IMR-90 (cell line): Measurements from ENCODE around the gene VAV1. TPM values are rescaled to one million over a fixed set of nuclear protein-coding genes. Genes with fewer than 3 reads are reported as not detected.

Experiments used
- ATAC-seq: fragments of 200-7000 bp; cut with Tn5 transposase; 2 replicates; pipeline ENCODE4 v1.9.1; 2020; ENCODE audit warnings: low read depth, mild to moderate bottlenecking, moderate library complexity
- BruUV-seq: library from RNA; stranded (reverse); fragments of 400-500 nt; replicated peaks from 2 replicates; lab custom pipeline; 2021; lab: Mats Ljungman, UMichigan
- CTCF ChIA-PET: fragments of 300-600 bp; formaldehyde crosslinking; extraction: SDS; loops from one replicate; lab custom pipeline; 2021; ENCODE audit warnings: antibody characterized with exemption; lab: Yijun Ruan, JAX
- POLR2A ChIA-PET: fragments of 300-600 bp; sonication (Branson Sonifier 250); formaldehyde crosslinking; loops from one replicate; lab custom pipeline; 2022; ENCODE audit warnings: antibody characterized with exemption; ENCODE audit not compliant: unreplicated experiment; lab: Charles Lee
- DNase-seq: peaks from one replicate; pipeline ENCODE4 v3.0.0; 2013
- H2AFZ ChIP-seq: replicated peaks from 2 replicates; pipeline ENCODE3; 2013; ENCODE audit warnings: low read length, mild to moderate bottlenecking; ENCODE audit not compliant: poor library complexity
- H2AK5ac ChIP-seq: 2 replicates; pipeline ENCODE4 v1.6.1; 2013; ENCODE audit warnings: low read depth, low read length, inconsistent platforms
- H2AK9ac ChIP-seq: replicated peaks from 2 replicates; pipeline ENCODE3; 2013; ENCODE audit warnings: mild to moderate bottlenecking, low read depth, low read length, moderate library complexity; ENCODE audit not compliant: poor library complexity
- H2BK120ac ChIP-seq: 2 replicates; pipeline ENCODE4 v1.6.1; 2013; ENCODE audit warnings: low read depth, low read length, inconsistent platforms
- H2BK15ac ChIP-seq: 3 replicates; pipeline ENCODE4 v1.6.1; 2013; ENCODE audit warnings: low read depth, low read length, inconsistent platforms
- H2BK20ac ChIP-seq: 2 replicates; pipeline ENCODE4 v1.6.1; 2013; ENCODE audit warnings: low read depth, mild to moderate bottlenecking, inconsistent platforms, low read length, moderate library complexity
- H2BK5ac ChIP-seq: 2 replicates; pipeline ENCODE4 v1.6.1; 2013; ENCODE audit warnings: mild to moderate bottlenecking, low read depth, low read length, inconsistent platforms; ENCODE audit not compliant: poor library complexity, severe bottlenecking
- H3K14ac ChIP-seq: replicated peaks from 2 replicates; pipeline ENCODE4 v1.6.1; 2013; ENCODE audit warnings: low read depth, low read length, inconsistent platforms
- H3K18ac ChIP-seq: 2 replicates; pipeline ENCODE4 v1.6.1; 2013; ENCODE audit warnings: low read depth, low read length, control low read depth
- H3K23ac ChIP-seq: 2 replicates; pipeline ENCODE4 v1.6.1; 2013; ENCODE audit warnings: low read depth, low read length, inconsistent platforms
- H3K27ac ChIP-seq: 2 replicates; pipeline ENCODE4 v1.5.1; 2013; ENCODE audit warnings: mild to moderate bottlenecking, control low read depth, low read length; ENCODE audit not compliant: insufficient read depth
- H3K27me3 ChIP-seq: 2 replicates; pipeline ENCODE4 v1.6.1; 2013; ENCODE audit warnings: low read length; ENCODE audit not compliant: control insufficient read depth, insufficient read depth
- H3K36me3 ChIP-seq: 2 replicates; pipeline ENCODE4 v1.6.1; 2013; ENCODE audit warnings: low read length, mixed read lengths; ENCODE audit not compliant: control insufficient read depth, insufficient read depth
- H3K4ac ChIP-seq: 2 replicates; pipeline ENCODE4 v1.6.1; 2013; ENCODE audit warnings: low read depth, low read length, inconsistent platforms
- H3K4me1 ChIP-seq: 2 replicates; pipeline ENCODE4 v1.6.1; 2013; ENCODE audit warnings: low read length, mixed read lengths; ENCODE audit not compliant: control insufficient read depth, insufficient read depth
- H3K4me2 ChIP-seq: 2 replicates; pipeline ENCODE4 v1.6.1; 2013; ENCODE audit warnings: low read depth, mild to moderate bottlenecking, control low read depth, low read length, moderate library complexity
- H3K4me3 ChIP-seq: 2 replicates; pipeline ENCODE4 v1.5.1; 2013; ENCODE audit warnings: low read depth, mild to moderate bottlenecking, control low read depth, low read length, moderate library complexity; ENCODE audit not compliant: insufficient read depth
- H3K56ac ChIP-seq: 2 replicates; pipeline ENCODE4 v1.6.1; 2013; ENCODE audit warnings: low read length, inconsistent platforms; ENCODE audit not compliant: insufficient read depth; ENCODE audit errors: extremely low read depth
- H3K79me1 ChIP-seq, 2 experiments: 2 replicates each; pipeline ENCODE4 v1.6.1; 2013; ENCODE audit warnings: low read length in 2 of 2, inconsistent platforms in 1 of 2, low read depth in 1 of 2
- H3K9ac ChIP-seq: 2 replicates; pipeline ENCODE4 v1.6.1; 2013; ENCODE audit warnings: low read depth, low read length, control low read depth
- H3K9me1 ChIP-seq: 2 replicates; pipeline ENCODE4 v1.6.1; 2013; ENCODE audit warnings: low read length, inconsistent platforms; ENCODE audit not compliant: insufficient read depth
- H3K9me3 ChIP-seq: 2 replicates; pipeline ENCODE4 v1.6.1; 2013; ENCODE audit warnings: low read length; ENCODE audit not compliant: control insufficient read depth, insufficient read depth
- H4K20me1 ChIP-seq: 2 replicates; pipeline ENCODE4 v1.6.1; 2013; ENCODE audit warnings: low read length, inconsistent platforms; ENCODE audit not compliant: insufficient read depth
- H4K5ac ChIP-seq: 2 replicates; pipeline ENCODE4 v1.6.1; 2013; ENCODE audit warnings: mild to moderate bottlenecking, low read depth, low read length, control low read depth
- H4K8ac ChIP-seq, 2 experiments: 2 replicates each; pipeline ENCODE4 v1.6.1; 2013; ENCODE audit warnings: low read depth in 2 of 2, low read length in 2 of 2, control low read depth in 1 of 2, inconsistent platforms in 1 of 2
- H4K91ac ChIP-seq: 2 replicates; pipeline ENCODE4 v1.6.1; 2013; ENCODE audit warnings: low read depth, low read length, inconsistent platforms; ENCODE audit not compliant: insufficient read depth
- RFX5 ChIP-seq: IDR thresholded peaks from 2 replicates; pipeline ENCODE4 v1.8.0; 2012; ENCODE audit warnings: low read depth, mild to moderate bottlenecking, low read length, moderate library complexity
- WGBS, 2 experiments: methylation state at CpG; one replicate each; pipeline versions ENCODE4 v1.1.5 to v1.1.7; 2013; ENCODE audit warnings: missing lambda C conversion rate in 2 of 2; ENCODE audit not compliant: insufficient read length in 1 of 2; ENCODE audit errors: extremely low coverage in 2 of 2; 5-methylcytosine and 5-hydroxymethylcytosine counted together
- dilution Hi-C: fragments of 300-500 bp; cut with HindIII; formaldehyde crosslinking; loops from one replicate; pipeline ENCODE4 v1.14.3; 2018; ENCODE audit warnings: low sequenced_read_pairs; ENCODE audit not compliant: unreplicated experiment
- in situ Hi-C: fragments of 300-500 bp; cut with MboI; formaldehyde crosslinking; loops from 3 replicates; pipeline ENCODE4 v1.14.3; 2019; ENCODE audit warnings: low sequenced_read_pairs, inconsistent platforms, mixed read lengths
- intact Hi-C: fragments of 100-400 bp; cut with micrococcal nuclease; formaldehyde crosslinking; loops from 2 replicates; pipeline ENCODE4 v1.10.0; 2022
- polyA plus RNA-seq, 3 experiments: library from polyadenylated mRNA; depleted of rRNA; stranded (reverse); fragments of >200 nt; gene quantifications; 2 replicates each; pipeline ENCODE4 v1.2.3, GENCODE V29; 2012; ENCODE audit warnings: low replicate concordance in 1 of 3
- total RNA-seq: library from RNA; depleted of rRNA; stranded (reverse); fragments of >200 nt; gene quantifications from 2 replicates; pipeline ENCODE4 v1.2.3, GENCODE V29; 2012

The VAV1 gene
- total and polyA plus RNA-seq, 2 of the 4 experiments (the other 2 are of a cell fraction), result not detected

DNA sequence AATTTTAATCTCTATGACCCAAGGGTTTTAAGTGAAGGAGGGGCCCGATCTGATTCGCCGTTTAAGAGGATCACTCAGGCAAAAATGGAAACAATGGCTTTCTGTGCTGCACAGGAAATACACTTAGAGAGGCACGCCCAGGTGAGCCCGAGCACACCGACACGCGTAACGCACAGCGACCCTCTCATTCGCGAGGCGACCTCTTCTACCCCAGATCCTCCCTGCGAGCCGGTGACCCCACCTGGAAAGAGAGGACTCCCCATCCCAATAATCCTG lies 5.5 kb upstream of the VAV1 start:
- no peak for DNase-seq
- Histone ChIP-seq H3K14ac (no peak overlapping the region), H2BK20ac (no peak overlapping the region), H3K4ac (no peak overlapping the region), H3K36me3 (no peaks in the 10 kb centered on the region), H3K18ac (no peak overlapping the region), H3K79me1 (no peaks in the 10 kb centered on the region), H3K9me1 (0 out of 2 replicates have a peak, but pooled peaks cover 5% of the 10 kb centered on the region), H3K9me3 (no peaks in the 10 kb centered on the region), H4K91ac (no peak overlapping the region), H4K5ac (no peak overlapping the region), H2AK5ac (no peak overlapping the region), H3K9ac (no peak overlapping the region), H4K20me1 (no peaks in the 10 kb centered on the region), H2BK120ac (no peak overlapping the region), H3K23ac (no peak overlapping the region), H3K4me2 (peak overlapping the region; percentile 49), H2BK5ac (no peak overlapping the region), H3K27ac (no peak overlapping the region), H4K8ac (no peak overlapping the region), H3K4me1 (no peaks in the 10 kb centered on the region), H2AFZ (peak overlapping the region; percentile 81), H2BK15ac (no peak overlapping the region), H3K56ac (no peak overlapping the region), H2AK9ac (peak overlapping the region; percentile 37), H3K27me3 (no peaks in the 10 kb centered on the region; the same call in 1 of the 2 replicates), H3K4me3 (no peak overlapping the region)
- dilution Hi-C loops (no loop called here), in situ Hi-C loops (no loop called here), intact Hi-C loops (no loop called here)
- 5% methylated on average over 7 of the region's 15 CpGs; no CpG with 5 or more reads in 1 of the 2 experiments for WGBS, 2 experiments
- ChIA-PET POLR2A (no interaction called here), CTCF (no interaction called here)
- no peak for TF ChIP-seq RFX5
- BruUV-seq, result no TSS peak
- no peak for ATAC-seq
